Measurements from ENCODE around the gene LRRN4. TPM values are rescaled to one million over a fixed set of nuclear protein-coding genes. Genes with fewer than 3 reads are reported as not detected.

The LRRN4 gene
- polyA plus RNA-seq, 2 of the 4 experiments (the other 2 are of a cell fraction): not detected

- WGBS (ENCODE audit: missing lambda C conversion rate): 95% methylated on average over 8 of the region's 8 CpGs
- TF ChIP-seq SMC3 (IDR thresholded peaks at IDR 0.05): no peak
- TF ChIP-seq POLR2AphosphoS2 (conservative IDR thresholded peaks at IDR 0.05; ENCODE audit: low read length): no peak
- TF ChIP-seq HOXB13 (CRISPR knock-in tag; IDR thresholded peaks at IDR 0.05; ENCODE audit: low read depth): no peak
- TF ChIP-seq EP300 (IDR thresholded peaks at IDR 0.05): no peak
- TF ChIP-seq TFCP2L1 (CRISPR knock-in tag; IDR thresholded peaks at IDR 0.05): no peak
- TF ChIP-seq MAZ (IDR thresholded peaks at IDR 0.05; ENCODE audit: borderline replicate concordance, low read depth, low read length): no peak
- TF ChIP-seq MAFK (IDR thresholded peaks at IDR 0.05; ENCODE audit: partially characterized antibody): no peak
- no peak for TF ChIP-seq TP53 (CRISPR knock-in tag; IDR thresholded peaks at IDR 0.05)
- no peak for TF ChIP-seq EHF (CRISPR knock-in tag; IDR thresholded peaks at IDR 0.05)
- no peak for TF ChIP-seq KDM5A (IDR thresholded peaks at IDR 0.05)
- TF ChIP-seq RAD21 (conservative IDR thresholded peaks at IDR 0.05 in 1 of 2, IDR thresholded peaks at IDR 0.05 in 1 of 2): no peak
- no peak for TF ChIP-seq ATOH8 (CRISPR knock-in tag; IDR thresholded peaks at IDR 0.05; ENCODE audit: low read depth)
- no peak for TF ChIP-seq ZSCAN20 (CRISPR knock-in tag; IDR thresholded peaks at IDR 0.05)
- TF ChIP-seq HES2 (IDR thresholded peaks at IDR 0.05): no peak
- no peak for TF ChIP-seq CHD2 (IDR thresholded peaks at IDR 0.05; ENCODE audit: low read length, partially characterized antibody)
- TF ChIP-seq ZNF302 (CRISPR knock-in tag; IDR thresholded peaks at IDR 0.05): no peak
- no peak for TF ChIP-seq NPAS2 (CRISPR knock-in tag; IDR thresholded peaks at IDR 0.05; ENCODE audit: borderline replicate concordance)
- no peak for TF ChIP-seq RARB (CRISPR knock-in tag; IDR thresholded peaks at IDR 0.05)
- no peak for TF ChIP-seq NR3C1 (IDR thresholded peaks at IDR 0.05)
- TF ChIP-seq PBX3 (IDR thresholded peaks at IDR 0.05): no peak
- FAIRE-seq (no peak), ATAC-seq (no peak), DNase-seq (ENCODE audit: low read depth in 1 of 2, low spot score in 1 of 2) (no peak)
- CTCF ChIA-PET: interaction anchor here (1.4 to 3.8 kb wide), 3 partner anchors 15 to 563 kb away, joined by 3 to 24 read pairs (median 3); no protein-coding TSS in a partner anchor
- Histone ChIP-seq H3K4me1 (no peaks in the 10 kb centered on the region), H3K4me3 (no peak overlapping the region), H3K9me3 (no peaks in the 10 kb centered on the region), H3K4me2 (no peak overlapping the region), H3K27ac (no peak overlapping the region)
- POLR2A ChIA-PET: no interaction called here
Observed at GRCh38 chr20:6091661-6092060, 37.8 kb upstream of the LRRN4 start.

GRCh38 chr20:6086868-6087267 lies 33.0 kb upstream of the LRRN4 start:
- 100% methylated on average over 2 of the region's 2 CpGs for WGBS (ENCODE audit: missing lambda C conversion rate)
- H3K4me3 ChIP-seq: no peak overlapping the region
- ChIA-PET POLR2A (no interaction called here), CTCF (interaction anchor here (0.8 to 1.8 kb wide), 2 partner anchors 9 to 558 kb away, joined by 3 to 11 read pairs; no protein-coding TSS in a partner anchor)
- DNase-seq (ENCODE audit: low read depth in 1 of 2, low spot score in 1 of 2) (no peak), ATAC-seq (no peak), FAIRE-seq (no peak)
- no peak overlapping the region for H3K27ac ChIP-seq
- H3K4me1 ChIP-seq: no peaks in the 10 kb centered on the region
- H3K9me3 ChIP-seq: no peaks in the 10 kb centered on the region
- H3K4me2 ChIP-seq: no peak overlapping the region
- TF ChIP-seq HMGXB4 (CRISPR knock-in tag; IDR thresholded peaks at IDR 0.05; ENCODE audit: borderline replicate concordance) (no peak), POLR2A (IDR thresholded peaks at IDR 0.05; ENCODE audit: low read length) (no peak), HOXA7 (CRISPR knock-in tag; IDR thresholded peaks at IDR 0.05) (no peak), HEYL (CRISPR knock-in tag; IDR thresholded peaks at IDR 0.05) (no peak), NPAS2 (CRISPR knock-in tag; IDR thresholded peaks at IDR 0.05; ENCODE audit: borderline replicate concordance) (no peak), E2F6 (IDR thresholded peaks at IDR 0.05; ENCODE audit: borderline replicate concordance, low read depth) (no peak), HOXB5 (CRISPR knock-in tag; IDR thresholded peaks at IDR 0.05) (no peak), NFE2L2 (conservative IDR thresholded peaks at IDR 0.05; ENCODE audit: low read length) (no peak), HES2 (IDR thresholded peaks at IDR 0.05) (no peak), USF2 (IDR thresholded peaks at IDR 0.05) (no peak), JUN (IDR thresholded peaks at IDR 0.05) (no peak), CEBPB (IDR thresholded peaks at IDR 0.05) (no peak), EHF (CRISPR knock-in tag; IDR thresholded peaks at IDR 0.05) (no peak)

Measured in A549 (cell line).